T-cell (primary cell): Measurements from ENCODE around the gene DGKH. TPM values are rescaled to one million over a fixed set of nuclear protein-coding genes. Genes with fewer than 3 reads are reported as not detected.
"Not testable (repeated sequence)": the region's sequence is repeated elsewhere in the genome, so short reads cannot be mapped to it uniquely, and the experiment has no call there.

Experiments used
- ATAC-seq, 4 experiments: fragments of 200-7000 bp in 3 of 4; fragments of 150-1000 bp in 1 of 4; cut with Tn5 transposase; replicated peaks in 1 of 4; 1 replicate in 3 of 4; 2 replicates in 1 of 4; pipeline ENCODE4 v1.10.0; 2021; ENCODE audit warnings: moderate library complexity in 3 of 4, mild to moderate bottlenecking in 2 of 4, moderate number of reproducible peaks in 1 of 4
- CTCF ChIA-PET, 2 donors: fragments of 300-600 bp; sonication (Branson Sonifier 250); formaldehyde crosslinking; loops; one replicate each; lab custom pipeline; 2022; ENCODE audit warnings: antibody characterized with exemption in 2 of 2; lab: Charles Lee
- POLR2A ChIA-PET, 2 donors: fragments of 300-600 bp; sonication (Branson Sonifier 250); formaldehyde crosslinking; loops; one replicate each; lab custom pipeline; 2022; ENCODE audit warnings: antibody characterized with exemption in 2 of 2; lab: Charles Lee
- DNase-seq, 35 experiments: peaks; one replicate each; pipeline versions ENCODE4 v3.0.0 to v3.0.0-alpha.2; 2013 to 2023
- H3K27ac ChIP-seq: one replicate; pipeline ENCODE4 v1.5.1; 2013; ENCODE audit warnings: low read length
- H3K27me3 ChIP-seq, 2 experiments: replicated peaks in 1 of 2; 1 replicate in 1 of 2; 2 replicates in 1 of 2; pipeline versions ENCODE4 v1.6.1 to v1.7.0; 2013; ENCODE audit warnings: low read length in 1 of 2, mixed read lengths in 1 of 2; ENCODE audit not compliant: control insufficient read depth in 2 of 2, insufficient read depth in 2 of 2; ENCODE audit errors: extremely low read depth in 1 of 2
- H3K36me3 ChIP-seq, 2 donors: 1 replicate in 1 of 2; 2 replicates in 1 of 2; pipeline versions ENCODE4 v1.6.1 to v1.7.0; 2013; ENCODE audit warnings: low read length in 1 of 2; ENCODE audit not compliant: control insufficient read depth in 2 of 2, insufficient read depth in 1 of 2; ENCODE audit errors: extremely low read depth in 1 of 2
- H3K4me1 ChIP-seq, 2 experiments: 1 replicate in 1 of 2; 2 replicates in 1 of 2; pipeline versions ENCODE4 v1.6.1 to v1.7.0; 2013; ENCODE audit warnings: low read length in 2 of 2, mixed read lengths in 1 of 2; ENCODE audit not compliant: insufficient read depth in 2 of 2, control insufficient read depth in 1 of 2; ENCODE audit errors: extremely low read depth in 1 of 2
- H3K4me3 ChIP-seq, 2 donors: 1 replicate in 1 of 2; 2 replicates in 1 of 2; pipeline versions ENCODE4 v1.5.1 to v1.7.0; 2013; ENCODE audit warnings: mild to moderate bottlenecking in 2 of 2, low read length in 1 of 2, moderate library complexity in 1 of 2; ENCODE audit not compliant: control insufficient read depth in 1 of 2; ENCODE audit errors: extremely low read depth in 1 of 2
- H3K9me3 ChIP-seq: 2 replicates; pipeline ENCODE4 v1.7.0; 2013
- H3K27ac Mint-ChIP-seq, 2 donors: one replicate each; pipeline ENCODE4 v1.8.0; 2020 to 2021; ENCODE audit warnings: mild to moderate bottlenecking in 2 of 2, mixed read lengths in 2 of 2
- H3K27me3 Mint-ChIP-seq, 2 donors: one replicate each; pipeline ENCODE4 v1.8.0; 2021 to 2022; ENCODE audit warnings: mixed read lengths in 2 of 2
- H3K36me3 Mint-ChIP-seq: one replicate; pipeline ENCODE4 v1.8.0; 2021; ENCODE audit warnings: mixed read lengths
- H3K4me1 Mint-ChIP-seq, 3 donors: one replicate each; pipeline ENCODE4 v1.8.0; 2020 to 2022; ENCODE audit warnings: mixed read lengths in 3 of 3, mild to moderate bottlenecking in 1 of 3
- H3K4me3 Mint-ChIP-seq, 3 donors: one replicate each; pipeline ENCODE4 v1.8.0; 2020 to 2022; ENCODE audit warnings: mild to moderate bottlenecking in 3 of 3, mixed read lengths in 3 of 3, moderate library complexity in 3 of 3
- H3K9me3 Mint-ChIP-seq, 3 donors: one replicate each; pipeline ENCODE4 v1.8.0; 2020 to 2022; ENCODE audit warnings: mixed read lengths in 3 of 3
- WGBS: methylation state at CpG from one replicate; pipeline ENCODE4 v1.1.5; 2013; ENCODE audit warnings: missing lambda C conversion rate; ENCODE audit not compliant: insufficient coverage; 5-methylcytosine and 5-hydroxymethylcytosine counted together
- total RNA-seq, 35 experiments: library from RNA in 6 of 35; stranded (reverse) in 6 of 35; fragments of 120-200 nt in 1 of 35; gene quantifications; one replicate each; pipeline versions ENCODE4 v1.2.1 to v1.2.4 and lab custom pipeline; 2013 to 2026

Gene DGKH
- total RNA-seq, 5 donors from 2014 or later (not counting 1 experiment from before 2014, with no cell fraction given) = 8.6 to 14.6 (median 8.8) TPM

DNA sequence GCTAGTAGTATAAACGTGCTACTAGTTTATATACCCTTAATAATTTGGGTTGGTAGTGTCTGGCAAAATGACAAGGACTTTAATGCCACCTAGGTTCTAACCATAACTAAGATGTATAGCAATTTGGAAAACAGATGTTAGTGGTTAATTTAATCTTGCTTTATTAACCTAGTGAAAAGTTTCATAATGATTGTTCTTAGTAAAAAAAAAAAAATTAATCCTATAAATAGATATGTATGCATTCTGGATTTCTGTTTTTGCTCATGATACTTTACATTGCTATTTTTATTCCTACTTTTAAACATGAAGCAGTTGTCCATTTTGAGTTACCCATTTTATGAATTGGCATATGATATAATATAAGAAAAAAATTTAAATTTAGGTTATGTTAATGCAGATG is 36.3 kb downstream of the DGKH start:
- H3K27ac Mint-ChIP-seq = no peak overlapping the region
- no peaks in the 10 kb centered on the region for H3K4me1 ChIP-seq
- H3K4me3 ChIP-seq = no peak overlapping the region
- no CpG with 5 or more reads among the region's 1 CpG for WGBS
- DNase-seq (no peak), ATAC-seq (no peak)
- H3K4me1 Mint-ChIP-seq = peaks cover 2 to 11% (median 3%) of the 10 kb centered on the region in 3 donors
- no peak overlapping the region for H3K4me3 Mint-ChIP-seq
- H3K36me3 ChIP-seq = no peaks in the 10 kb centered on the region
- ChIA-PET POLR2A (no interaction called here), CTCF (no interaction called here)
- H3K9me3 Mint-ChIP-seq = peaks cover 0 to 9% (median 7%) of the 10 kb centered on the region in 3 donors
- H3K27me3 ChIP-seq = no peaks in the 10 kb centered on the region
- no peaks in the 10 kb centered on the region for H3K9me3 ChIP-seq
- no peak overlapping the region for H3K27ac ChIP-seq
- H3K36me3 Mint-ChIP-seq = peaks cover 28% of the 10 kb centered on the region
- no peaks in the 10 kb centered on the region for H3K27me3 Mint-ChIP-seq

DNA sequence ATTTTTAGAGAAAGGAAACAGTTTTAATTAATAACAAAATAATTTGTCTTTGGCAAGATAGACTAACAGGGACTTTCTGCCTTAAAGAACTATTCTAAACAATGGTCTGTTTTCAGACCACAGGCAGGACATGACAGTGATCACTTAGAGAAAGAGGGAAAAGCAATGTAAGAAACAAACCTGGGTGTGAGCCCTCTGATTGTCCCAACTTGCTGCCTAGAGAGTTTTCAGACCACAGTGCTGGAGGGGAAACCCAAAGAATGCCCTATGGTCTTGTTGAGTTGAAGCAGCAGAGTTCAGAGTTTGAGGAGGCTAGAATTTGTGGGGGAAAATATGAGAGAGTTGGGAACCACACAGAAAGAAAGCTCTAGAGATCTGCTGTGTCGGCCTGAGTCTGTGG is 38.1 kb downstream of the DGKH start:
- Mint-ChIP-seq H3K36me3 (peaks cover 33% of the 10 kb centered on the region), H3K27me3 (no peaks in the 10 kb centered on the region), H3K9me3 (peaks cover 0 to 9% (median 7%) of the 10 kb centered on the region in 3 donors), H3K4me1 (peaks cover 2 to 5% (median 3%) of the 10 kb centered on the region in 3 donors), H3K4me3 (no peak overlapping the region), H3K27ac (no peak overlapping the region)
- ATAC-seq = no peak
- ChIA-PET CTCF (no interaction called here), POLR2A (no interaction called here)
- DNase-seq = no peak
- no peaks in the 10 kb centered on the region for H3K36me3 ChIP-seq
- H3K4me1 ChIP-seq = no peaks in the 10 kb centered on the region
- no CpG with 5 or more reads among the region's 1 CpG for WGBS
- H3K27ac ChIP-seq = no peak overlapping the region
- H3K27me3 ChIP-seq = no peaks in the 10 kb centered on the region
- H3K9me3 ChIP-seq = no peaks in the 10 kb centered on the region
- no peak overlapping the region for H3K4me3 ChIP-seq

DNA sequence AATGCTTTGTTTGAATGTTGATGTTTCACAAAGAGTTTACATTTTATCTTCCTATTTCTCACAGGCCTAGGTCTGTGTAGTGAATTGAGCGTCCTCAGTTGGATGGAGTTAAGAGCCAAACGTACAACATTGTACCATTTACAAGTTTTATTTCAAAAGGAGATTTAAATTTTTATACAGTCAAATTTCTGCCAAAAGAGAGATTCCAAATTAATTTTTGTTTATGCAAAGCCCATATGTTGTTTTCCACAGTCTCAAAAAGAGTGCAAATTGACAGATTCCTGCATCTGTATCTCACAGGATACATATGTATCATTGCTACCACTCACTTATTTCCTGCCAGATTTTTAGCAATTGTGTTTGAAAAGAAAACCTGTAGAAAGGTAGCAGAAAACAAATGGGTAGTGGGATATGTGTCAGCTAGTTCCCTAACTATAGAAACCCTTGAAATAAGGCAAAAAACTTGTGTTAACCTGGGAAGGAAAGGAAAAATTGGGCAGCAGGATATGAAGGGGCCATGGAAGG is 46.1 kb downstream of the DGKH start:
- H3K4me3 Mint-ChIP-seq = no peak overlapping the region
- H3K9me3 ChIP-seq = no peaks in the 10 kb centered on the region
- no peaks in the 10 kb centered on the region for H3K27me3 ChIP-seq
- ATAC-seq = no peak
- ChIA-PET CTCF (no interaction called here), POLR2A (no interaction called here)
- H3K4me3 ChIP-seq = no peak overlapping the region
- WGBS = no CpG with 5 or more reads among the region's 2 CpGs
- H3K4me1 Mint-ChIP-seq = peaks cover 0 to 6% (median 4%) of the 10 kb centered on the region in 3 donors
- no peaks in the 10 kb centered on the region for H3K36me3 ChIP-seq
- no peaks in the 10 kb centered on the region for H3K27me3 Mint-ChIP-seq
- no peaks in the 10 kb centered on the region for H3K9me3 Mint-ChIP-seq
- H3K27ac Mint-ChIP-seq = no peak overlapping the region
- peaks cover 8% of the 10 kb centered on the region for H3K36me3 Mint-ChIP-seq
- no peaks in the 10 kb centered on the region for H3K4me1 ChIP-seq
- no peak for DNase-seq
- no peak overlapping the region for H3K27ac ChIP-seq

DNA sequence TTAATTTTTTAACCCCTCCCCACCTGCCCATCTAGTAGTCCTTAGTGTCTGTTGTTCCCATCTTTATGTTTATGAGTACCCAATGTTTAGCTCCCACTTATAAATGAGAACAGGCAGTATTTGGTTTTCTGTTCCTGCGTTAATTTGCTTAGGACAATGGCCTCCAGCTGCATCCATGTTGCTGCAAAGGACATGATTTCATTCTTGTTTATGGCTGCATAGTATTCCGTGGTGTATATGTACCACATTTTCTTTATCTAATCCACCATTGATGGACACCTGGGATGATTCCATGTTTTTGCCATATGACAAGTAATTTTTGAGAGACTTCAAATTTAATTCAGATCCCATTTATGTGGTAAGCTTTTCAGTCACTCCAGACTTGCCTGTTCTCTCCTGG is 47.8 kb downstream of the DGKH start:
- H3K9me3 ChIP-seq = not testable (repeated sequence)

DNA sequence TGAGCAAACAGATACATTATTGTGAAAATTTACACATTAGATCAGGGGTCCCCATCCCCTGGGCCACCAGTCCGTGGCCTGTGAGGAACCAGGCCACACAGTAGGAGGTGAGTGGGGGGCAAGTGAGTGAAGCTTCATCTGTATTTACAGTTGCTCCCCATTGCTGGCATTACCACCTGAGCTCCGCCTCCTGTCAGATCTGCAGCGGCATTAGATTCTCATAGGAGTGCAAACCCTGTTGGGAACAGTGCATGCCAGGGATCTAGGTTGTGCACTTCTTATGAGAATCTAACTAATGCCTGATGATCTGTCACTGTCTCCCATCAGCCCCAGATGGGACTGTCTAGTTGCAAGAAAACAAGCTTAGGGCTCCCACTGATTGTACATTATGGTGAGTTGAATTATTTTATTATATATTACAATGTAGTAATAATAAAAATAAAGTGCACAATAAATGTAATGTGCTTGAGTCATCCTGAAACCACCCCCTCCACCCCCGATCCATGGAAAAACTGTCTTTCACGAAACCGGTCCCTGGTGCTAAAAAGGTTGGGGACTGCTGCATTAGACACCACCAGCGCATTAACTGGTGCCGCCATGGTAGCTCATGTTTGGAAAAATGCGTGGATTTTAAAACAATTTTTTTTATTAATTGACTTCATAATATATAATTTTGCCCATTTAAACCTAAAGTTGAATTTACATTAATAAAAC is 51.7 kb downstream of the DGKH start:
- Mint-ChIP-seq H3K27me3 (no peaks in the 10 kb centered on the region), H3K4me3 (no peak overlapping the region), H3K36me3 (no peaks in the 10 kb centered on the region), H3K27ac (no peak overlapping the region), H3K4me1 (peaks cover 6 to 20% (median 8%) of the 10 kb centered on the region in 3 donors), H3K9me3 (peaks cover 0 to 5% (median 3%) of the 10 kb centered on the region in 3 donors)
- Histone ChIP-seq H3K9me3 (no peaks in the 10 kb centered on the region), H3K4me1 (no peaks in the 10 kb centered on the region), H3K27ac (no peak overlapping the region), H3K4me3 (no peak overlapping the region), H3K36me3 (peaks cover 0 to 2% of the 10 kb centered on the region in 2 donors), H3K27me3 (no peaks in the 10 kb centered on the region)
- DNase-seq (no peak), ATAC-seq (no peak)
- POLR2A ChIA-PET = no interaction called here
- CTCF ChIA-PET = interaction anchor here in 1 of 2 donors (0.8 kb wide), 1 partner anchor 422 kb away, joined by 3 read pairs; no protein-coding TSS in a partner anchor
- 93% methylated on average over 2 of the region's 9 CpGs for WGBS

More for the DNA sequence above, 47.8 kb downstream of the DGKH start:
- not testable (repeated sequence) for H3K4me1 Mint-ChIP-seq, H3K27ac ChIP-seq, H3K36me3 Mint-ChIP-seq, H3K27me3 ChIP-seq, ATAC-seq, H3K4me3 ChIP-seq, H3K4me3 Mint-ChIP-seq, H3K27ac Mint-ChIP-seq, H3K36me3 ChIP-seq, H3K27me3 Mint-ChIP-seq, H3K4me1 ChIP-seq, DNase-seq, H3K9me3 Mint-ChIP-seq
- ChIA-PET CTCF (interaction anchor here in 1 of 2 donors (0.6 kb wide), 1 partner anchor 833 kb away, joined by 4 read pairs; the partner anchor contains the start of gene MTRF1), POLR2A (interaction anchor here in 1 of 2 donors (0.6 kb wide), 1 partner anchor 14 kb away, joined by 3 read pairs; no protein-coding TSS in a partner anchor)
- 100% methylated on average over 1 of the region's 2 CpGs for WGBS

DNA sequence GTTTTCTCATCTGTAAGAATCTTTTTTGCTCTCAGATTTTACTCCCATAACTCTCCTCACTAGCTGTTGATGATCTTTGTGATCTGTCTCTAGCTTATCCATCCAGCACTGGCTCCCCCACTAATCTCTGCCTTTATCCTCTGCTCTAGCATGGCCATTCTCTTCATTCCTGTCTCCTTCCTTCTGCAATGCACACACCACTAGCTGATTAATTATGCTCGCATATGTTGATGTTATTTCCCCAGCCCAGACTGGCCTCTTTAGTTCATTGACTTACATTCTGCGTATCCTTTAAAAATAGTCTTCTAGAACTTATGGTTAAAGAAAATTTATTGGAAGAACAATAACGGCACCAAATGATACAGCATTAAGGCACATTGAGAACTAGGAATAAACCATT is 52.5 kb downstream of the DGKH start:
- no peaks in the 10 kb centered on the region for H3K9me3 ChIP-seq
- peaks cover 0 to 2% of the 10 kb centered on the region in 2 donors for H3K36me3 ChIP-seq
- H3K9me3 Mint-ChIP-seq = peaks cover 0 to 5% (median 3%) of the 10 kb centered on the region in 3 donors
- no peaks in the 10 kb centered on the region for H3K27me3 Mint-ChIP-seq
- CTCF ChIA-PET = interaction anchor here in 1 of 2 donors (0.8 kb wide), 1 partner anchor 422 kb away, joined by 3 read pairs; no protein-coding TSS in a partner anchor
- WGBS = no CpG with 5 or more reads among the region's 3 CpGs
- H3K27me3 ChIP-seq = no peaks in the 10 kb centered on the region
- no peak overlapping the region for H3K4me3 ChIP-seq
- no peak overlapping the region for H3K27ac ChIP-seq
- H3K4me1 ChIP-seq = no peaks in the 10 kb centered on the region
- H3K27ac Mint-ChIP-seq = no peak overlapping the region
- POLR2A ChIA-PET = no interaction called here
- ATAC-seq (no peak), DNase-seq (no peak)
- H3K36me3 Mint-ChIP-seq = no peaks in the 10 kb centered on the region
- no peak overlapping the region for H3K4me3 Mint-ChIP-seq
- peaks cover 7 to 21% (median 9%) of the 10 kb centered on the region in 3 donors for H3K4me1 Mint-ChIP-seq
